ENCODE measurements around the gene ANKRD55. TPM values are rescaled to one million over a fixed set of nuclear protein-coding genes. Genes with fewer than 3 reads are reported as not detected.

The ANKRD55 gene
- total RNA-seq, 4 donors from 2014 or later = not detected

DNA sequence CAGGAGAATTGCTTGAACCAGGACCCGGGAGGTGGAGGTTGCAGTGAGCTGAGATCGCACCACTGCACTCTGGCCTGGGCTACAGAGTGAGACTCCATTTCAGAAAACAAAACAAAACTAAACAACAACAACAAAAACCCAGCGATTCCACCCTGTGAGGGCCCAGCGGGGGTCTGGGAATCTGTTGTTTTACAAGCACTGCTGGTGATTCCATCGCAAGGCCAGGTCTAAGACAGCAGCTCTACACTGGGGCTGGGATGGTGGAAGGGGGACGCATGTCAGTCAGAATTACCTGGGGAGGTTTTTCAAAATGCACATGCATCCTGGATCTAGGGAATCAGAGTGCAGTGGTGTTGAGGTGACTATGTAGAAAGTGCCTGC lies 90.9 kb downstream of the ANKRD55 start:
- TF ChIP-seq CTCF (IDR thresholded peaks at IDR 0.05; ENCODE audit: low read depth) = no peak

DNA sequence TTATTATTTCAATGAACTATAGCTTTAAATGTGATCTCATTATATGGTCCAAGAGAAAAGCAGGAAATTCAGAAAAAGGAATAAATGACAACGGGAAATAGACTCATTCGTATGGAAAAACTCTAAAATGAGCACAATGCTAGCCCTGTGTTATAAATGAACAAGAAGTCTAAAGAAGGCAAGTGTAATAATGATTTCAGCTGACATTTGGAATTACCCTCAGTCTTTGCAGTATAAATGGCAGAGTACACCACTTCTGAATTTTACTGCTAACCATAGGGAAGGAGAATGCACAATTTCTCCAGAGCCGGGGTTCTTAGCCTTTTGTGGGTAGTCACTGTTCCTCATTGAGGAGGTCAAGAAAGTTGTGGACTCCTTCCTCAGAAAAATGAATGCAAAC lies 93.1 kb downstream of the ANKRD55 start:
- no peak for TF ChIP-seq CTCF (IDR thresholded peaks at IDR 0.05; ENCODE audit: low read depth)

DNA sequence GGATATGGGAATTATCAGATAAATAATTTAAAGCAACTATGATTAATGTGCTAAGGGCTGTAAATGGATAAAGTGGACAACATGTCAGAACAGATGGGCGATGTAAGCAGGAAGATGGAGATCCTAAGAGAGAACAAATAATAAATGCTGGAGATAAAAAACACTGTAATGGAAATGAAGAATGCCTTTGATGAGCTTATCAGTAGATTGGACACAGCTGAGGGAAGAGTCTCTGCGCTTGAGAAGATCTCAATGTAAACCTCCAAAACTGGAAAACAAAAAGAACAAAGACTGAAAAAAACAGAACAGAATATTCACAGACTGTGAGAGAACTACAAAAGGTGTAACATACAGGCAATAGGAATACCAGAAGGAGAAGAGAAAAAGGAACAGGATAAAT lies 102.5 kb downstream of the ANKRD55 start:
- TF ChIP-seq CTCF (IDR thresholded peaks at IDR 0.05; ENCODE audit: low read depth) = no peak

DNA sequence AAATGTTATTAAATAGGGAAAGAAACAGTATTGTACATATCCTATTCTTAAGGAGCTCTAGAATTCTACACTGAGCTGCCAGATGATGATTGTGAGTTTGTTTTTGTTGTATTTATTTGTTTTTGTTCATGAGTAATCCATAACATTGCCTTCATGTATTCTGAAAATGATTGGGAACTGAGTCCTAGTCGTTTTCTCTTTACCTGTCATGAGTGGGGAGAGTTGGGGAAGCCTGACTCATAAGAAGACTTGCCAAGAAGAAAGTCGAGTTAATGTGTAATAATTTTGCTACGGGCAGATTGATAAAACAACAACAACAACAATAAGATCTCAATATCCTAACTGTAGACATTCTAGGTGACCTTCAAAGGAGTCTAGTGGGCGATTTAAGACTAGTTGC lies 103.8 kb downstream of the ANKRD55 start:
- TF ChIP-seq CTCF (IDR thresholded peaks at IDR 0.05; ENCODE audit: low read depth) = no peak

GRCh38 chr5:56128113-56128512 lies 105.0 kb downstream of the ANKRD55 start:
- TF ChIP-seq CTCF (IDR thresholded peaks at IDR 0.05; ENCODE audit: low read depth) = no peak

GRCh38 chr5:56126487-56127179 lies 106.5 kb downstream of the ANKRD55 start:
- no peak for TF ChIP-seq CTCF (IDR thresholded peaks at IDR 0.05; ENCODE audit: low read depth)

- no peak for TF ChIP-seq CTCF (IDR thresholded peaks at IDR 0.05; ENCODE audit: low read depth)
These were observed 109.4 kb downstream of the ANKRD55 start for GRCh38 chr5:56123531-56124243.

Data from subcutaneous adipose tissue (tissue), 4 donors.